KBM-7 (cell line): ENCODE measurements around the gene MKKS.
A peak's percentile ranks its signal among the peaks of the same experiment; 100 is the strongest.

Experiments used
- DNase-seq: peaks from one replicate; pipeline ENCODE4 v3.0.0-alpha.2; 2015
- in situ Hi-C: fragments of 300-500 bp; cut with MboI; formaldehyde crosslinking; loops from 2 replicates; pipeline ENCODE4 v1.14.3; 2020; ENCODE audit warnings: low sequenced_read_pairs, low pct_unique_long_range_greater_than_20kb, mixed read lengths

MKKS gene

GRCh38 chr20:10381477-10381876, 52.5 kb downstream of the MKKS start:
- in situ Hi-C loops, result no loop called here
- DNase-seq, result no peak

GRCh38 chr20:10379761-10380160, 54.3 kb downstream of the MKKS start:
- DNase-seq, result no peak
- in situ Hi-C loops, result no loop called here

- in situ Hi-C loops, result no loop called here
Measured at GRCh38 chr20:10376270-10377075, 57.5 kb downstream of the MKKS start.

GRCh38 chr20:10375191-10375590, 58.8 kb downstream of the MKKS start:
- in situ Hi-C loops, result no loop called here

More at GRCh38 chr20:10376270-10377075, 57.5 kb downstream of the MKKS start:
- DNase-seq, result no peak

GRCh38 chr20:10374036-10374435, 60.0 kb downstream of the MKKS start:
- in situ Hi-C loops, result no loop called here
- DNase-seq, result no peak

More at GRCh38 chr20:10375191-10375590, 58.8 kb downstream of the MKKS start:
- DNase-seq, result no peak

- no peak for DNase-seq
- in situ Hi-C loops, result no loop called here
Measured at GRCh38 chr20:10371467-10371866, 62.6 kb downstream of the MKKS start.

GRCh38 chr20:10370091-10370887, 63.7 kb downstream of the MKKS start:
- in situ Hi-C loops, result no loop called here
- no peak for DNase-seq

GRCh38 chr20:10369723-10370090, 64.3 kb downstream of the MKKS start:
- DNase-seq, result no peak
- in situ Hi-C loops, result no loop called here

GRCh38 chr20:10368702-10369041, 65.3 kb downstream of the MKKS start:
- in situ Hi-C loops, result no loop called here
- no peak for DNase-seq

- no peak for DNase-seq
- in situ Hi-C loops, result no loop called here
Measured at GRCh38 chr20:10367943-10368701, 65.9 kb downstream of the MKKS start.

- DNase-seq, result no peak
- in situ Hi-C loops, result no loop called here
Measured at GRCh38 chr20:10367693-10367942, 66.4 kb downstream of the MKKS start.

GRCh38 chr20:10366898-10367692, 66.9 kb downstream of the MKKS start:
- no peak for DNase-seq

GRCh38 chr20:10362674-10363073, 71.3 kb downstream of the MKKS start:
- in situ Hi-C loops, result no loop called here

More at GRCh38 chr20:10366898-10367692, 66.9 kb downstream of the MKKS start:
- in situ Hi-C loops, result no loop called here

GRCh38 chr20:10360878-10361277, 73.1 kb downstream of the MKKS start:
- in situ Hi-C loops, result no loop called here
- DNase-seq, result no peak

More at GRCh38 chr20:10362674-10363073, 71.3 kb downstream of the MKKS start:
- no peak for DNase-seq

GRCh38 chr20:10359621-10360040, 74.4 kb downstream of the MKKS start:
- in situ Hi-C loops, result no loop called here
- no peak for DNase-seq

GRCh38 chr20:10357974-10358373, 76.0 kb downstream of the MKKS start:
- no peak for DNase-seq
- in situ Hi-C loops, result no loop called here

- in situ Hi-C loops, result no loop called here
- peak; percentile 22 for DNase-seq
Measured at GRCh38 chr20:10357061-10357708, 76.8 kb downstream of the MKKS start.

GRCh38 chr20:10356628-10357027, 77.4 kb downstream of the MKKS start:
- in situ Hi-C loops, result no loop called here
- DNase-seq, result no peak
